Parathyroid adenoma (tissue), 2 donors: Measurements from ENCODE around the gene SEC16A.

ENCODE experiments used
- H2AFZ ChIP-seq: fragments of 300-600 bp; sonication (generic); one replicate; pipeline ENCODE4 v1.7.0; 2017; ENCODE audit warnings: antibody characterized with exemption, mild to moderate bottlenecking
- H3K27ac ChIP-seq: fragments of 300-600 bp; sonication (generic); one replicate; pipeline ENCODE4 v1.7.0; 2017
- H3K27me3 ChIP-seq: fragments of 300-600 bp; sonication (generic); one replicate; pipeline ENCODE4 v1.7.0; 2017; ENCODE audit warnings: low read length; ENCODE audit not compliant: control insufficient read depth, insufficient read depth
- H3K36me3 ChIP-seq: fragments of 300-600 bp; sonication (generic); one replicate; pipeline ENCODE4 v1.7.0; 2017; ENCODE audit warnings: low read length; ENCODE audit not compliant: control insufficient read depth, insufficient read depth
- H3K4me1 ChIP-seq: fragments of 300-600 bp; sonication (generic); one replicate; pipeline ENCODE4 v1.7.0; 2017; ENCODE audit warnings: control low read depth
- H3K4me2 ChIP-seq: fragments of 300-600 bp; sonication (generic); one replicate; pipeline ENCODE4 v1.7.0; 2017; ENCODE audit warnings: low read length
- H3K4me3 ChIP-seq: fragments of 300-600 bp; sonication (generic); one replicate; pipeline ENCODE4 v1.7.0; 2017; ENCODE audit warnings: low read depth, low read length
- H3K79me2 ChIP-seq: fragments of 300-600 bp; sonication (generic); one replicate; pipeline ENCODE4 v1.7.0; 2017; ENCODE audit warnings: control low read depth
- H3K9ac ChIP-seq: fragments of 300-600 bp; sonication (generic); one replicate; pipeline ENCODE4 v1.7.0; 2017; ENCODE audit warnings: mild to moderate bottlenecking
- H3K9me3 ChIP-seq: fragments of 300-600 bp; sonication (generic); one replicate; pipeline ENCODE4 v1.7.0; 2017; ENCODE audit warnings: low read length; ENCODE audit not compliant: control insufficient read depth
- TF ChIP-seq, protein P1 (sequence below): fragments of 300-600 bp; sonication (generic); IDR thresholded peaks from one replicate; pipeline ENCODE4 v1.7.0; 2017; ENCODE audit warnings: antibody characterized with exemption, mild to moderate bottlenecking
- donor health status: primary hyperparathyroidism.

SEC16A gene, protein sequence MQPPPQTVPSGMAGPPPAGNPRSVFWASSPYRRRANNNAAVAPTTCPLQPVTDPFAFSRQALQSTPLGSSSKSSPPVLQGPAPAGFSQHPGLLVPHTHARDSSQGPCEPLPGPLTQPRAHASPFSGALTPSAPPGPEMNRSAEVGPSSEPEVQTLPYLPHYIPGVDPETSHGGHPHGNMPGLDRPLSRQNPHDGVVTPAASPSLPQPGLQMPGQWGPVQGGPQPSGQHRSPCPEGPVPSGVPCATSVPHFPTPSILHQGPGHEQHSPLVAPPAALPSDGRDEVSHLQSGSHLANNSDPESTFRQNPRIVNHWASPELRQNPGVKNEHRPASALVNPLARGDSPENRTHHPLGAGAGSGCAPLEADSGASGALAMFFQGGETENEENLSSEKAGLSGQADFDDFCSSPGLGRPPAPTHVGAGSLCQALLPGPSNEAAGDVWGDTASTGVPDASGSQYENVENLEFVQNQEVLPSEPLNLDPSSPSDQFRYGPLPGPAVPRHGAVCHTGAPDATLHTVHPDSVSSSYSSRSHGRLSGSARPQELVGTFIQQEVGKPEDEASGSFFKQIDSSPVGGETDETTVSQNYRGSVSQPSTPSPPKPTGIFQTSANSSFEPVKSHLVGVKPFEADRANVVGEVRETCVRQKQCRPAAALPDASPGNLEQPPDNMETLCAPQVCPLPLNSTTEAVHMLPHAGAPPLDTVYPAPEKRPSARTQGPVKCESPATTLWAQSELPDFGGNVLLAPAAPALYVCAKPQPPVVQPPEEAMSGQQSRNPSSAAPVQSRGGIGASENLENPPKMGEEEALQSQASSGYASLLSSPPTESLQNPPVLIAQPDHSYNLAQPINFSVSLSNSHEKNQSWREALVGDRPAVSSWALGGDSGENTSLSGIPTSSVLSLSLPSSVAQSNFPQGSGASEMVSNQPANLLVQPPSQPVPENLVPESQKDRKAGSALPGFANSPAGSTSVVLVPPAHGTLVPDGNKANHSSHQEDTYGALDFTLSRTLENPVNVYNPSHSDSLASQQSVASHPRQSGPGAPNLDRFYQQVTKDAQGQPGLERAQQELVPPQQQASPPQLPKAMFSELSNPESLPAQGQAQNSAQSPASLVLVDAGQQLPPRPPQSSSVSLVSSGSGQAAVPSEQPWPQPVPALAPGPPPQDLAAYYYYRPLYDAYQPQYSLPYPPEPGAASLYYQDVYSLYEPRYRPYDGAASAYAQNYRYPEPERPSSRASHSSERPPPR (N-terminal part only)

DNA sequence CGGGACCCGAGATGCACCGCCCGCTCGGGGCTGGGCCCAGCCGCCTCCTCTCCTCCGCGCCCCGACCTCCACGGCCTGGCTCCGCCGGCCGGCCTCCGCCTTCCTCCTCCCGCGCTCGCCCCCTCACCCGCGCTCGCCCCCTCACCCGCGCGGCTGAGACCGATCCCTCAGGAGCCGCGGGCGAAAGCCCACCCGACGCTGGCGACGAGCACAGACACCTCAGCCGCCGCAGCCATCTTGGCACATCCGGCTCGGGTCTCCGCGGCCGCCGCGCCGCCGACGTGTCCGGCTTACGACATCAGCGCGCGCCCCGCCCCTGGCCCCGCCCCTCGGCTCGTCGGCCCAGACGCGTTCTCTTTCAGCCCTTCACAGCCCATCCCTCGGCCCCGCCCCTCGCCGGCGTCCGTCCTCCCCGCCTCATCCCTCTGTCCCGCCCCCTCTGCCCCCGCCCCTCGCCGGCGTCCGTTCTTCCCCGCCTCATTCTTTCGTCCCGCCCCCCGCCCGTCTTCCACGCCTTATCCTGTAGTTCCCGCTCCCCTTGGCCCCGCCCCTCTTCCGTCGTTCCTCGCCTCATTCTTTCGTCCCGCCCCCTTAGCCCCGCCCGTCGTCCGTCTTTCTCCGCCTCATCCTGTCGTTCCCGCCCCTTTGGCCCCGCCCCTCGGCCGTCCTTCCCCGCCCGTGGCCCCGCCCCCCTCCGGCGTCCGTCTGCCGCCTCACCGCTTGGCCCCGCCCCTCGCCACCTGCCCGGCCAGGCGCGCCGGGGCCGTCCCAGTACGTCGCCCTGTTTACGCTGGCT is at the start of gene SEC16A:
TSS of gene SEC16A (minus strand) at position 248 of the 796 bp plus-strand sequence. CDS start 5,425 bp downstream, outside the sequence.
- peak within 1 kb of the TSS; percentile 99 for H3K27ac ChIP-seq
- peak within 1 kb of the TSS; percentile 83 for H3K4me2 ChIP-seq
- H2AFZ ChIP-seq: peak within 1 kb of the TSS; percentile 78
- peaks cover 12% of the 10 kb centered on the region for H3K79me2 ChIP-seq
- peak within 1 kb of the TSS; percentile 46 for H3K9ac ChIP-seq
- TF ChIP-seq, protein P1, sequence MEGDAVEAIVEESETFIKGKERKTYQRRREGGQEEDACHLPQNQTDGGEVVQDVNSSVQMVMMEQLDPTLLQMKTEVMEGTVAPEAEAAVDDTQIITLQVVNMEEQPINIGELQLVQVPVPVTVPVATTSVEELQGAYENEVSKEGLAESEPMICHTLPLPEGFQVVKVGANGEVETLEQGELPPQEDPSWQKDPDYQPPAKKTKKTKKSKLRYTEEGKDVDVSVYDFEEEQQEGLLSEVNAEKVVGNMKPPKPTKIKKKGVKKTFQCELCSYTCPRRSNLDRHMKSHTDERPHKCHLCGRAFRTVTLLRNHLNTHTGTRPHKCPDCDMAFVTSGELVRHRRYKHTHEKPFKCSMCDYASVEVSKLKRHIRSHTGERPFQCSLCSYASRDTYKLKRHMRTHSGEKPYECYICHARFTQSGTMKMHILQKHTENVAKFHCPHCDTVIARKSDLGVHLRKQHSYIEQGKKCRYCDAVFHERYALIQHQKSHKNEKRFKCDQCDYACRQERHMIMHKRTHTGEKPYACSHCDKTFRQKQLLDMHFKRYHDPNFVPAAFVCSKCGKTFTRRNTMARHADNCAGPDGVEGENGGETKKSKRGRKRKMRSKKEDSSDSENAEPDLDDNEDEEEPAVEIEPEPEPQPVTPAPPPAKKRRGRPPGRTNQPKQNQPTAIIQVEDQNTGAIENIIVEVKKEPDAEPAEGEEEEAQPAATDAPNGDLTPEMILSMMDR: no peak
- H3K27me3 ChIP-seq: no peaks in the 10 kb centered on the region
- peaks cover 3% of the 10 kb centered on the region for H3K4me1 ChIP-seq
- peak within 1 kb of the TSS; percentile 75 for H3K4me3 ChIP-seq
- no peaks in the 10 kb centered on the region for H3K36me3 ChIP-seq
- no peaks in the 10 kb centered on the region for H3K9me3 ChIP-seq

DNA sequence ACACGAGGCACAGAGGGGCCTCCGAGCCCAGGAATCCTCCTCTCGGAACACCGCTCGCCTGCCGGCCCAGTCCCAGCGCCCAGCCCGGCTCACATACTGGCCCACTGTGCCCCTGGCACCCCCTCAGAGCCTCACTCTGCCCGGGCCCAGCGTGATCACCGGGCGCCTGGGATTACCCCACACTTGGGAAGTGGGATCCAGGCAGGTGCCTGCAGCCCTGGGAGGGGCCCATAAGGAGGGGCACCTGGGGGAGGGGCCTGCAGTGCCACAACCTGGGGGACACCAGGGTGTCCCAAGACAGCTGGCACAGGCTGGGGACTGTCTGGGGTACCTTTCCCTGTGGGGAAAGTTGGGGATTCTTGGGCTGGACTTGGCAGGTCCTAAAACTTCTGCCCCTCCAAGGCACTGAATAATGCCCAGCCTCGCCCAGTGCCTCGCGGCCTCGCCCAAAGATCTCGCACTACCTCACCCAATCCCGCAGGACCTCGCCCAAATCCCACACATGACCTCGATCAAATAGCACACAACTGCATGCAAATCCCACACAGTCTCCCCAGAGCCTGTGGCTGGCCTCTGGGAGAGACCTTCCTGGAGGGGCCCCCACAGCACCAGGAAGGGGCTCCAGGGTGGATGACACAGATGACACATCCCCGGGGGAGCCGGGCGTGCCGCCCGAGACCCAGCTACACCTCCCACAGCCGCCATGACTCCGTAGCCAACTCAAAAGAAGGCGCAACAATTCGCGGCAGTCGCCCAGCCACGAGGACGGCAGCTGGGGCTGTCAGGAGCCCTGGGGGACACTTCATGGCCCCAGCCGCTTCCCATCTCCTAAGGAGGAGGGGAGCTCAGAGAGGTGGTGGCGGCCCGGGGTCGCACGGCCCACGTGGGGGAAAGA is 49.3 kb upstream of the SEC16A start:
- Histone ChIP-seq H3K27ac (no peak overlapping the region), H3K27me3 (no peaks in the 10 kb centered on the region), H3K36me3 (no peaks in the 10 kb centered on the region), H3K4me3 (no peak overlapping the region), H2AFZ (no peak overlapping the region), H3K4me2 (no peak overlapping the region), H3K79me2 (peaks cover 12% of the 10 kb centered on the region), H3K4me1 (no peaks in the 10 kb centered on the region), H3K9ac (no peak overlapping the region), H3K9me3 (no peaks in the 10 kb centered on the region)
- TF ChIP-seq, protein P1: no peak

DNA sequence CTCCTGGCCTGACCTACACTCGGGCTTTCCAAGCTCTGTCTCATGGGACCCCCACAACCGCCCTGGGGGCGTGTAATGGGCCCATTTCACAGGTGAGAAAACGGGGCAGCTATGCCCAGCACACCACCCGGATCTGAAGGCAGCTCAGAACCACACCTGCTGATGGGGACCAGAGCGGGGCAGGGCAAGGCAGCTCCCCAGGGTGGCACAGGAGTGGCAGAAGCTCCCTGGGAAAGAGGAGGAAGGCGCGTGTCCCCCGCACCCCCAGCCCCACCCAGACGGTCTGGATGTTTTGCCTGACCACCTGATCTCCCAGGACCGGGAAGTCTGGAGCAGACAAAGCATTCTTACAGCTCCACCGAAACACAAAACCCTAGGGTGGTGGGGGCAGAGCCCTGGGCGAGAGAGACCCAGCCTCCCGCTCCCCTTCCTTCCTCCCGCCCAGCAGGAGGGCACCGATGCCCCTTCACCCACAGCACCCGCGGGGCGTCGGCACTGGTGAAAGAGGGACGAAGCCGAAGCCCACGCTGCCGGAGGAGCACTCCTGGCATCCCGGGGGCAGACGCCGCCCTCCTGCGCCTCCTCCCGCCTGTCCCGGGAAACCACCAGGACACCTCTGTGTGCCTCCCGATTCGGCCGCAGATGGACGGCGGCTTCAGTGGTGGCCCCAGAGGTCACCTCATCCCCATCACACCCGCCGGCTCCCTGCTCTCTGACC is 48.5 kb upstream of the SEC16A start:
- Histone ChIP-seq H3K4me1 (no peaks in the 10 kb centered on the region), H3K27ac (no peak overlapping the region), H3K36me3 (no peaks in the 10 kb centered on the region), H2AFZ (no peak overlapping the region), H3K4me2 (no peak overlapping the region), H3K79me2 (peaks cover 10% of the 10 kb centered on the region), H3K9ac (no peak overlapping the region), H3K27me3 (no peaks in the 10 kb centered on the region), H3K9me3 (no peaks in the 10 kb centered on the region), H3K4me3 (no peak overlapping the region)
- TF ChIP-seq, protein P1: no peak
